GM18508 (cell line): ENCODE data around the gene STAG2.
"Not testable (repeated sequence)": the region's sequence is repeated elsewhere in the genome, so short reads cannot be mapped to it uniquely, and the experiment has no call there.

Source experiments
- ATAC-seq: cut with Tn5 transposase; IDR thresholded peaks from one replicate; pipeline ENCODE4 v1.9.1; 2021; ENCODE audit warnings: moderate number of reproducible peaks; ENCODE audit not compliant: insufficient read depth, unreplicated experiment

STAG2 gene

DNA sequence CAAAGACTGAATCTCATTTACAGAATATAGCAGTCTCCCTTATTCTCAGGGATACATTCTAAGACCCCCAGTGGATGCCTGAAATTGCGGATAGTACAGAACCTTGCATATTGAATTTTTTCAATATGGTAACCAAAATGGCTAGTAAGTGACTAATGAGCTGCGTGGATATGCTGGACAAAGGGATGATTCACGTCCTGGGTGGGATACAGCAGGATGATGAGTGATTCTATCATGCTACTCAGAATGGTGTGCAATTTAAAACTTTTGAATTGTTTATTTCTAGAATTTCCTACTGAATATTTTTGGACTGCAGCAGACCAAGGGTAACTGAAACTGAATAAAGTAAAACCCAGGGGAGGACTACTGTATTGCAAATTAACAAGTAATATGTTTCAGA is 66.7 kb downstream of the STAG2 start:
- no peak for ATAC-seq

DNA sequence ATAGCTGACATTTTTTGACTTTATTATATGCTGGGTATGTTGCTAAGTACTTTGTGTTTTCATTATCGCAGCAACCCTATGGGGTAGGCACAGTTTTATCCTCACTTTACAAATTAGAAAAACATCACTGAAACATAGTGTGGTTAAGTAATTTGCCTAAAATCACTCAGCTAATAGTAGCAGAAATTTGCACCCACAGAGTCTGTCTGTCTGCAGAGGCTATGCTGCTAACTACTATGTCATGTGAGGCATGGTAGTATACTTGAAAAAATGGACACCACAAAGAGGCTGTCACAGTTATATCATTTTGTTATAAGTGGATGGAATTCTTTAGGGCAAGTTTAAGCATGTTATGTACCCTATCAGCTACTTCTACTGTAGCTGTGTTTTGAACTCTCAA is 69.0 kb downstream of the STAG2 start:
- no peak for ATAC-seq

DNA sequence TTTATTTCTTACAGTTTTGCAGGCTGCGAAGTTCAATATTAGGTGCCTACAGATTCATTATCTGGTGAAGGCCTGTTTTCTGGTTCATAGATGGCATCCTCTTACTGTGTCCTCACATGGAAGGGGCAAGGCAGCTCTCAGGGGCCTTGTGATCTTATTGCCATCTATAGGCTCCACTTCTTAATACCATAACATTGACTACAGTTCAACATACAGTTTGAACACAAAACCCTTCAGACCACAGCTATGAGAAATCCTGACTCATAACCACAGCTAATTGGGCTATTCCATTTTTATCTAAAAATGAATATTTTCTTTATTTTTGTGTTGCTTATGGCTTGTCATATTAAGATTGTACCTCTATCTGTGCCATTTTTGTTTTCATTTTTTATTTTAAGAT is 72.3 kb downstream of the STAG2 start:
- no peak for ATAC-seq

- no peak for ATAC-seq
Measured at GRCh38 chrX:124035657-124036056, 74.2 kb downstream of the STAG2 start.

DNA sequence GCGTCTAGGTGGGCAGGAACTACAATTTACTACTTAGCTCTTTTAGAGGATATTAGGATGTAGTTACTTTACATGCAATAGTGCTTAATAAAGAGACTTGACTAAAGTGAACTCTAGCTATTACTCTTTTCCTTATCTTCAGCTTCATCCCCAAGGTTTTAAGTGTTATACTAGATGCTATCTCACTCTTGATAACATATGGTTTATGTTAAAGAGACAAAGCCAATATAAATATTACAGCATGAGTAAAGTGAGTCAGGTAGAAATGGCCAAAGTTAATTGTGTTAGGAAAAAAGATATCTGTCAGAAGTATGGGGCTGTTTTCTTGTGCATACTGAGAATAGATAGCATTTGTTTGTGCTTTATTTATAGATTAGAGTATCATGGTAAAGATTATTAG is 80.5 kb downstream of the STAG2 start:
- no peak for ATAC-seq

GRCh38 chrX:124045109-124045508 is 83.6 kb downstream of the STAG2 start:
- ATAC-seq, result no peak

DNA sequence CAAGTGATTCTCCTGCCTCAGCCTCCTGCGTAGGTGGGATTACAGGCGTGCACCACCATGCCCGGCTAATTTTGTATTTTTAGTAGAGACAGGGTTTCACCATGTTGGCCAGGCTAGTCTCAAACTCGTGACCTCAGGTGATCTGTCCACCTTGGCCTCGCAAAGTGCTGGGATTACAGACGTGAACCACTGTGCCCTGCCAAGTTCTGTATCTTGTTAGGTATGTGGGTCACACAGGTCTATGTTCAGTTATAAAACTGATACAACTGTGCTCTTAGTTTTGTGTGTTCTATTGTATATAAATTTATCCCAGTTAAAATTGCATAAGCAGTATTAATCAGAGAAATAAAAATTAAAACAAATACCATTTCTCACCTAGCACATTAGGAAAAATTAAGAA is 122.9 kb downstream of the STAG2 start:
- not testable (repeated sequence) for ATAC-seq

GRCh38 chrX:124085063-124085462 is 123.6 kb downstream of the STAG2 start:
- ATAC-seq, result no peak

DNA sequence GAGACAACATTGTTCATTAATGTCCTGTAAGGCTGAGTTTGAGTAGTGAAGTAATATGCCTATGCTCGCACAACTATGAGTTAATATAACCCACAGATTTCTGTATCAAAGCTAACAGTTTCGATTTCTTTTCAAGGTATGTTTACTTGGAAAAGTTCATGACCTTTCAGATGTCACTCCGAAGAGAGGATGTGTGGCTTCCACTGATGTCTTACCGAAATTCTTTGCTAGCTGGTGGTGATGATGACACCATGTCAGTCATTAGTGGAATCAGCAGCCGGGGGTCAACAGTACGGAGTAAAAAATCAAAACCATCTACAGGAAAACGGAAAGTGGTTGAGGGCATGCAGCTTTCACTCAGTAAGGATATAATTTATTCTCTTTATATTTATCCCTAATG is 124.9 kb downstream of the STAG2 start:
- ATAC-seq, result no peak

DNA sequence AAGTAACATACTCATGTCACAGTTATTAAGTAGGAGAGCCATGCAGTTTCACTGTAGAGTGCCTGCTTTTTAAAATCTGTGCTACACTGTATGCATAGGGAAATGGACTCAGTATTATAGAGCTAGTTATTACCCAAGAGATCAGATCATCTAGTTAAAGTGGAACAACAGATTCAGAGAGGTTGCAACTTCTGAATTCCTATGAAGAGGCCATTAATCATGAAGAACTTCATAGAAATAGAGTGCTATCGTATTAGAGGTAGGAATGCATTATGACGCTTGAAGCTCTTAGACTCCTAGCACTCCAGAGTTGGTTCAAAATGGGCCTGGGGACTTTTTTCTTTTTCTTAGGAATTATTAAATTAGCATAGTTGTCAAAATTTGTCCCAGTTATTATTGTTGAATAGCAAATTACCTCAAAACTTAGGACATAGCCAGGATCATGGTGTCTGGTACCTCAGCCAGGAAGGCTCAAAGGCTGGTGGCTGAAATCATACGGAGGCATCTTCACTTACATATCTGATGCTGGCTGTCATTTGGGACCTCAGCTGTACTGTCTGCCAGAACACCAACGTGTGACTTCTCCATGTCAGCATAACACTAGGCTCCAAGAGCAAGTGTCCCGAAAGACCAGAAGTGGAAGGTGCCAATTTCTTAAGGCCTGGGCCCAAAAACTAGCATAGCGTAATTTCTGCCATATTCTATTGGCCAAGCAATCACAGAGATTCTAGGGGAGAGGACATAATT is 125.7 kb downstream of the STAG2 start:
- ATAC-seq, result no peak

GRCh38 chrX:124093222-124093621 is 131.7 kb downstream of the STAG2 start:
- no peak for ATAC-seq

- no peak for ATAC-seq
Measured at GRCh38 chrX:124097116-124097515, 135.6 kb downstream of the STAG2 start.

DNA sequence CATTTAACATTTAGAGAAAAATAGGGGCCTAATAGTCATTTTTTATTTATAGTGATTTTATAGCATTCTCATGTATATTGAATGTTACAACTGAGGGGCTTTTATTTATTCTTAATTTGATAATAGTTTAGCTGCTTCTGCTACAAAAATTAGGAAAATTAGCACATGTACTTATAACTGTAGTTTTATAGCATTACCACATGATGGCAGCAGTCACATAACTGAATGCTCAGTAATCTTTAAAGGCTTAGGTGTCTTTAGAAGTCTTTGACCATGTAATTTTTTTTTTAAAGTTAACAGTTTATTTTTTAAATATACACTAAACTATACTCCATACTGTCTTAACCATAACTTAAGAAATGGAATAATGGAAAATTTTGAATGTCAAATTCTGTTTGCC is 136.6 kb downstream of the STAG2 start:
- ATAC-seq, result no peak

DNA sequence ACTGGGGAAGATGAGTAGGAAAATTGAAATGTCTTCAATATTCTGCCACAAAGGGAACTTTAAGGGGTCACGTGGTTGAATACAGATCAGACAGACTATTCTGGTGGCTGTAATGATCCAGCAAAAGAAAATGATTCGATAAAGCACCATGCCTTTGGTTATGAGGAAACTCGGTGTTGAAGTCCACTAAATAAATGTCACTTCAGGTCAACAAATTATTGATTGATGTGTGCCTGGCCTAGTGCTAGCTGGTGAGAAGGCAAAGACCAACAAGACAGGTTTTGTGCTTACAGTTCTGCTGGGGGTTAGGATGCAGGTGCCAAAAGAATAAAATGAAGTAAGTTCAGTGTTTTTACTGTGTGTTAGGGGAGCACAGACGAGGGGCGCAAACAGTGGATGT is 142.5 kb downstream of the STAG2 start:
- no peak for ATAC-seq

GRCh38 chrX:124104512-124104911 is 143.0 kb downstream of the STAG2 start:
- not testable (repeated sequence) for ATAC-seq

GRCh38 chrX:124113621-124114600 is 152.4 kb downstream of the STAG2 start:
- no peak for ATAC-seq

GRCh38 chrX:124117325-124117724 is 155.8 kb downstream of the STAG2 start:
- no peak for ATAC-seq

GRCh38 chrX:124125471-124125870 is 164.0 kb downstream of the STAG2 start:
- no peak for ATAC-seq

GRCh38 chrX:124127496-124127895 is 166.0 kb downstream of the STAG2 start:
- ATAC-seq, result no peak

- ATAC-seq, result not testable (repeated sequence)
Measured at GRCh38 chrX:124132437-124132836, 170.9 kb downstream of the STAG2 start.

DNA sequence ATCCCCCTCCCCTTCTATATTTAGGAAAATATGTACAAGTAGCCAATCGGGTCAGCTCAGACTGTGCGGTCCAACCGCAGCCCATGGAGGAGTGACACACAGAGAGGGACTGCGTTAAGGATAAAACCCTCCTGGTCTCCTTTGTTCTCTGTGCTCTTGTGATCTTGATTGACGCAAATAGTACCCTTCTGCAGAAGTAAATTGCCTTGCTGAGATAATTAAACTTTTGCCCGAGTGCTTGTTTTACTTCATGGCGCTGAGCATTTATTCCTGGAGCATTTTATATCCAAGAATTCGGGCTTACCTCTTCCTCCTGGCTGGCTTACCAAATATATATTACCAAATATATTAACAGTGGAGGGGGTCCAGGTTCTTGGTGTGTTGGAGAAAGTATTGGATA is 184.2 kb downstream of the STAG2 start:
- ATAC-seq, result no peak
